HL-60/S4 (cell line): ENCODE measurements around the gene ATP7A.
"Not testable (repeated sequence)": the region's sequence is repeated elsewhere in the genome, so short reads cannot be mapped to it uniquely, and the experiment has no call there.

Source experiments
- in situ Hi-C: fragments of 300-500 bp; cut with MboI; formaldehyde crosslinking; loops from 2 replicates; pipeline ENCODE4 v1.14.3; 2022; ENCODE audit warnings: low sequenced_read_pairs

ATP7A gene

DNA sequence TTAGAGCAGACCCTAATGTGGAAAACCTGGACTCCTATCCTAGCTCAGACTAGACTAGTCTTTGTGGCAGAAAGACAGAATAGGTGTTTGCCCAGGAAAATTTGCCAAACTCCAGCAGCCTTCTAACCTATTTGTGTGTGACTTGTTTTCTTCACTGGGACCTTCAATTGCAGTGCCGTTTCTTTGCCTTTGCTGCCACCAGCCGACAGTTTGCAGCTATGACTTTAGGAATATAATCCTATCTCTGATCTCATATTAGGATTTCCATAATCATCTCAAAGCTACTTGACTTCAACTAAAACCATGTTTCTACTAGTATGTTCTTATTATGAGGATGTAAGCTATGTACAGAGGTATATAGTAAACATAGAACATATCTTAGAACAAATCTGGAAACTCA lies 119.2 kb downstream of the ATP7A start:
- in situ Hi-C loops = no loop called here

DNA sequence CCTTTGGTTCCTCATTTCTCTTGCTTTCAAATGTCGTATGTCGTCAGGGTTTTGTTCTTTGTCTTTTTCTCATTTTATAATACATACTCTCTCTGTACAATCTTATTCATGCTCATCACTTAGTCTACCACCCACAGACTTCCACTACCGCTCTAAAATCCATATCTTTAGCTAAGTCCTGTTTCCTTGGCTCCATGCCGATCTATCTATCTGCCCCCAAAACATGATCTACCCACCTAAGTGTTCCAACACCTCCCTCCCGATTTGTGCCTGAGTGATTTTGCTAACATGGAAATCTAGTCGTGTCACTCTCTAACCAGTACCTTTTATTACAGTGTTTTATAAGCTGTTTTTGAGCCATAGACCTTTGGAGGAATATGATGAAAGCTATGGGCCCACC lies 124.6 kb downstream of the ATP7A start:
- in situ Hi-C loops = no loop called here

DNA sequence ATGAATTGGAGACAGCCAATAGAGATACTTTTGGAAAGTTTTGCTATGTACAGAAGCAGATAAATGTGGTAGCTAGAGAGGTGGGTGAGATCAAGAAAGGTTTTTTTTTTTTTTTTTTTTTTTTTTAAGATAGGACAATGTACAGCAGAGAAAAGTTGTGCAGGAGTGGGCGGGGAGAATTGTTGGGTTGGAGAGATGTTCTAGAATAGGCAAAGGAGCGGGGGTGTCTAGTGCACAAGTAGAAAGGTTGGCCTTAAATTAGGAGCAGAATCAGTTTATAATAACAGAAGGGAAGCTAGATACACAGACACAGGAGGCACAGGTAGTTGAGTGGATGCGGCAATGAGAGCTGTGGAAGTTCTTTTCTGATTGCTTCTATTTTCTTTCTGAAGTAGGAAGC lies 127.4 kb downstream of the ATP7A start:
- in situ Hi-C loops = no loop called here

DNA sequence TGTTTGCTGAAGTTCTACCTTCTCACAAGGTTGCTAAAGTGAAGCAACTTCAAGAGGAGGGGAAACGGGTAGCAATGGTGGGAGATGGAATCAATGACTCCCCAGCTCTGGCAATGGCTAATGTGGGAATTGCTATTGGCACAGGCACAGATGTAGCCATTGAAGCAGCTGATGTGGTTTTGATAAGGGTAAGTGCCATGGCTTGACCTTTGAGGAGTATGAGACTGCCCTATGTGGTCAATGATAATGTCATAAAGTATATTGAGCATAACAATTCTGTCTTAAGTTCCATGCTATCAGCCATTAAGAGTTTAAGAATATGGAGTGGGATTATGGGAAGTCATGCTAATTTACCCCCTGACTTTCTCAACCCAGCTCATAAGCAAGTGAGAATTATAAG lies 132.1 kb downstream of the ATP7A start:
- in situ Hi-C loops = no loop called here

DNA sequence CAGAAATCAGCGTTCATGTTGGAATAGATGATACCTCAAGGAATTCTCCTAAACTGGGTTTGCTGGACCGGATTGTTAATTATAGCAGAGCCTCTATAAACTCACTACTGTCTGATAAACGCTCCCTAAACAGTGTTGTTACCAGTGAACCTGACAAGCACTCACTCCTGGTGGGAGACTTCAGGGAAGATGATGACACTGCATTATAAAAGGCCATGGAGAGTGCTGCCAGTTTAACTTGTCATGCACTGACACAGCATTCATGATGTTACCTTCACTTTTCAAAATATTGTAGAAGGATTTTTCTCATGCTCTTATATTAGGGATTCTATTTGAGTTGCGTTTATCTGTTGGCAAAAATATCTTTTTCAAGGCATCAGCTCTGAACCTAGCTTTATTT lies 135.9 kb downstream of the ATP7A start:
- in situ Hi-C loops = no loop called here

DNA sequence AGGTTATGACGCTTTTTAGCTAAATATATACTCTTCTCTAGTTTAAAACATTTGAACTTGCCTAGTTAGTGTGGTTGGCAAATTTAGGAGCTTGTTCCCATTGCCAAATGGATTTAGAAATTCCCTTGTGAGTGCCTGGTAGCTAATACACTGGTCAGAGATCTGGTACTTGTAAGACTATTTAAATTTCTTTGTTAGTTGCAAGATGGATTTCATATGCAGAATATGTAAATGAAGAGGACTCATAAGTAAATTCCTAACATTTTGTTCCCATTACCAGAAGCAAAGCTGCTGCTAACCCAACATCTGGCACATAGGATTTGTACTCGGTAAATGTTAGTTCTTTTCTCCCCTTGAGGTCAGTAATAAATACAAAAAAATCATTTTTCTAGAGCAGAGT lies 137.6 kb downstream of the ATP7A start:
- in situ Hi-C loops = no loop called here

DNA sequence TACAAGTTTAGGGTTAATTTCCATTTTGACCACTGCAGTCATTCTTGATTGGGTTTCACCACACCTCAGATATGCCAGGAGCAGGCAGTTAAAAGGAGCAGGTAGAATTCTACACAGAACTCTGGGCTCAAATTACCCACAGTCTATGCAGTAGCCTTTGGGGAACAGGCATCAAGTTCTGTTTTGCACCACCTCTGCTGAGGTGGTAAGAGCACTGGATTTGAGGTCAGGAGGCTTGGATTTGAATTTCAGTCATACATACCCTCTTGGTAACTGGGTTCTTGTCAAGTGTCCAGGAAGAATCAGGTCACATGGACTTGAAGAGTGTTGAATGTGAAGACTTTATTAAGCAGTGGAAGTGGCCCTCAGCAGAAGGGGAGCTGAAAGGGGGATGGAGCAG lies 153.2 kb downstream of the ATP7A start:
- in situ Hi-C loops = no loop called here

DNA sequence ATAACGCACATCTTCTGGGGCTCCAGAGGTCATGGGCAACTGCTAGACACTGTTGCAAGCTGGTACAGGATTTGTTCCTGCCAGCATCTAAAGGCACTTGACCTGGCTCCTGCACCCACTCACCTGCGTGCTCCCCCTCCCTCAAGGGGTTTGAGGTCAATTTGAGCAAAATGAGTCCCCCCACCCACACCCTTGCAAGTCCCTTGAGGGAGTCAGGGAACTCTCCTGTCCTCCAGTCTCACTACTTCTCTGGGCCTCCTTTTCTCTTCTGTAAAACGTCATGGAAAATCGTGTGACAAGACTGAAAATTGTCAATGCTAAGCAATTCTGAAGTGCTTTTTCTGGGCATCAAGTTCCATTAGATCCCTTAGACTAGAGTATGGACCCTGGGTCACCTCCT lies 153.7 kb downstream of the ATP7A start:
- in situ Hi-C loops = no loop called here

DNA sequence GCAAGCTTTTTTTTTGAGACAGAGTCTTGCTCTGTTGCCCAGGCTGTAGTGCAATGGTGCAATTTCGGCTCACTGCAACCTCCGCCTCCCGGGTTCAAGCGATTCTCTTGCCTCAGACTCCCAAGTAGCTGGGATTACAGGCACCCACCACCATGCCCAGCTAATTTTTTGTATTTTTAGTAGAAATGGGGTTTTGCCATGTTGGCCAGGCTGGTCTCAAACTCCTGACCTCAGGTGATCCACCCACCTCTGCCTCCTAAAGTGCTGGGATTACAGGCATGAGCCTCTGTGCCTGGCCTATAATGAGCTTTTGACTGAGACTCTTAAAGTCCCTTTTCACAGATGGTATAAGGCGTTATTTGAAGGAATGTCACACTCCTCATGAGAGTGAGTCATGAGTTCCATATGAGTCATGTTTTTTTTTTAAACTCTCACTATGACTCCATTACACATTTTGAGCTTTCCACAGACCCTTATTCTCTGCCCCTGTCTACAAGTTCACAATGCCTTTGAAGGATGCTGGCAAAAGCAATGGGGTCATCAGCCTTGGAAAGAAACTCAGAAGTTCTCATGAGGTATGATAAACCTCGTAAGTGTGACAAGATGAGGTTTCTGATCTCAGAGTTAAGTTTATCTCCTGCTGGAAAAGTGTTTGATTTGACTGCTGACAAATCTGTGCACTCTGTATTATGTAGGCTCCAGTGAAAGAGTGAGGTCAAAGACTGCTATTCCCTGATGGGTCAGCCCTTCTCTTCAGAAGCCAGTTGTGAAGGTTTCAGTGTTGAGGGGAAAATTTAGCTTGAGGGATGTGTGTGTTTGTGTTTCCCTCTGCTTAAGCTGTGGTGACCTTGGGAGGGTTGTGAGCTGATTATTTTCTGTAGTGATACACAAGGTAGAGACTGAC lies 154.5 kb downstream of the ATP7A start:
- in situ Hi-C loops = not testable (repeated sequence)

DNA sequence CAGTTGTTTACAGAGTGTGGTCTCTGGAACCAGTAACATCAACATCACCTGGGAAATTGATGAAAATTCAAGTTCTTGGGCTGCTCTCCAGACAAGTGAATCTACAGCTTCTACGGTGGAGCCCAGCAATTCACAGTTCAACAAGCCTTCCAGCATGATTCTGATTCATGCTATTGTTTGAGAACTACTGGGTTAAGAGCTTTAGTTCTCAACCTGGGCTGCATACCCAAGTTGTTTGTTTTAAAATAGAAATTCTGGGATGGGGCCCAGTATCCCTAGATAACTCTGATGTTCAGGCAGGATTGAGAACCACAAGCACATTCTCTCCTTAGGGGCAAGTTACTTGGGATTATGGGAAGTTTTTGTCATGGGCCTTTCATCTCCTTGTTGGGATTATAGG lies 155.6 kb downstream of the ATP7A start:
- in situ Hi-C loops = no loop called here

DNA sequence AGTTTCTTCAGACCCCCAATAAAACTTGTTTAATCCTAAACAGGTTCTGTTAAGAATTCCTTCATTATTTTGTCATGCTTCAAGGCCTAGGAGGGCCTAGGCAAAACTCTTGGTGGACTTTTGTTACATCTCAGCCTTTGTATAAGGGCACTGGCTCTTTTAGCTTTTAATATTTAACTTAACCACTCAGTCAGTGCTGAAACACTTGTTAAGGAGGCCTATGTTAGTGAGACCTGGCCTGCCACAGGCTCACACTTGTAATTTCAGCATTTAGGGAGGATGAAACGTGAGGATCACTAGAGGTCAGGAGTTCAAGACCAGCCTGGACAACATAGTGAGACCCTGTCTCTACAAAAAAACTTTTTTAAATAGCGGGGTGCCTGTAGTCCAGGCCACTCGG lies 160.8 kb downstream of the ATP7A start:
- in situ Hi-C loops = no loop called here

DNA sequence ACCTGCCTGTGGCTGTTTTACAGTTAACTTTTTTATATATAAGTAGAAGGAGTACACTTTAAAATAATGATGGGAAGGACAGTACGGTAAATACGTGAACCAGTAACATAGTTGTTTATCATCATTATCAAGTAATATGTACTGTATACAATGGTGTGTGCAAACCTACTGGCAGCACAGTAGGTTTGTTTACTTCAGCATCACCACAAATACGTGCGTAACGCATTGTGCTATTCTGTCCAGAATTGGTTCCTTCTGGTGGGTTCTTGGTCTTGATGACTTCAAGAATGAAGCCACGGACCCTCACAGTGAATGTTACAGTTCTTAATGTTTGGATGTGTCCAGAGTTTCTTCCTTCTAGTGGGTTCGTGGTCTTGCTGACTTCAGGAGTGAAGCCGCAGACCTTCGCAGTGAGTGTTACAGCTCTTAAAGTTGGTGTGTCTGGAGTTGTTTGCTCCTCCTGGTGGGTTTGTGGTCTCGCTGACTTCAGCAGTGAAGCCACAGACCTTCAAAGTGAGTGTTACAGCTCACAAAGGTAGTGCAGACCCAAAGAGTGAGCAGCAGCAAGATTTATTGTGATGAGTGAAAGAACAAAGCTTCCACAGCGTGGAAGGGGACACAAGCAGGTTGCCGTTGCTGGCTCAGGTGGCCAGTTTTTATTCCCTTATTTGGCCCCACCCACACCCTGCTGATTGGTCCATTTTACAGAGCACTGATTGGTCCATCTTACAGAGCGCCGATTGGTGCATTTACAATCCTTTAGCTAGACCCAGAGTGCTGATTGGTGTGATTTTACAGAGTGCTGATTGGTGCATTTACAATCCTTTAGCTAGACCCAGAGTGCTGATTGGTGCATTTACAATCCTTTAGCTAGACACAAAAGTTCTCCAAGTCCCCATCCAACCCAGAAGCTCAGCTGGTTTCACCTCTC lies 162.9 kb downstream of the ATP7A start:
- in situ Hi-C loops = not testable (repeated sequence)

DNA sequence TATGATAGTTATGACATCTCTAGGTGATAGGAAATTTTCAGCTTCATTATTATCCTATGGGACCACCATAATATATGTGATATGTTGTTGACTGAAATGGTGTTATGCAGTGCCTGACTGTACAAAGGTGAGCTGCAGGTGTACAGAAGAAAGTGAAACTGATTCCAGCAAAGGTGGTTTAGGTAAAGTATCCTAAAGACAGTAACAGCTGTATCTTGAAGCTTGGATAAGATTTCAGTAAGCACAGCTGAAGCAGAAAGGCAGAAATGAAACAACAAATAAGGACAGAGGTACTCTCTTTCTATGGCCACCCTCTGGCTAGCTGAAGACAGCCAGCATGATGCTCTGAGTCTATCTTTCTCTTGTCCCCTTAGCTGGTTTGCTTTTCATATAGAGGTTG lies 163.6 kb downstream of the ATP7A start:
- in situ Hi-C loops = no loop called here

DNA sequence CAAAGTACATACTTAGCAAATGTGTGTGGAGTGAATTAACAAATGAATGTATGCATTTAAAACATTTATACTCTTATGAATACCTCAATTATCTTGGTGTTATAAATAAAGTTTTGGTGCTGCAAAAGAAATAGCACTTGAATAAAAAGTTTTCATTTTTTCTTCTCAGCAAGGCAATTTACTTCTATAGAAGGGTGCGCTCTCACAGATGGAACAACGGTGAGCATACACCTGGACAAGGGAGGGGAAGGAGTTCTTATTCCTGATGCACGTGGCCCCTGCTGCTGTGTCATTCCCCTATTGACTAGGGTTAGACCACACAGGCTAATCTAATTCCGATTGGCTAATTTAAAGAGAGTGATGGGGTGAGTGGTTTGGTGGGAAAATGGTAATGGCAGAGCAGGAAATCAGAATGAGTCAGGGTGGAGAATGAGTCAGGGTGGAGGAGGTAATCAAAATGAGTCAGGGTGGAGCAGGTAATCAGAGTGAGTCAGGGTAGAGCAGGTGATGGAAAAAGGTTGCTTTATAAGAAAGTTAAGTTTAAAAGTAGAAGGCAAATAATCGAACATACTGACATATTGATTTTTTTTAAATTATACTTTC lies 165.4 kb downstream of the ATP7A start:
- in situ Hi-C loops = no loop called here

DNA sequence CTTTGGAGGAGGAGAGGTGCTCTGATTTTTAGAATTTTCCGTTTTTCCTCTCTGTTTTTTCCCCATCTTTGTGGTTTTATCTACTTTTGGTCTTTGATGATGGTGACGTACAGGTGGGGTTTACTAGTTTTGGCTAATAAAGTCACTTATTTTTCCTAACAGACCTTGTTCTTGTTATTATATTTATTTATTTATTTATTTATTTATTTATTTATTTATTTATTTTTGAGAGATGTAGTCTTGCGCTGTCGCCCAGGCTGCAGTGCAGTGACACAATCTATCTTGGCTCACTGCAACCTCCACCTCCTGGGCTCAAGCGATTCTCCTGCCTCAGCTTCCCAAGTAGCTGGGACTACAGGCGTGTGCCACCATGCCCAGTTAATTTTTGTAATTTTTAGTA lies 170.9 kb downstream of the ATP7A start:
- in situ Hi-C loops = not testable (repeated sequence)

DNA sequence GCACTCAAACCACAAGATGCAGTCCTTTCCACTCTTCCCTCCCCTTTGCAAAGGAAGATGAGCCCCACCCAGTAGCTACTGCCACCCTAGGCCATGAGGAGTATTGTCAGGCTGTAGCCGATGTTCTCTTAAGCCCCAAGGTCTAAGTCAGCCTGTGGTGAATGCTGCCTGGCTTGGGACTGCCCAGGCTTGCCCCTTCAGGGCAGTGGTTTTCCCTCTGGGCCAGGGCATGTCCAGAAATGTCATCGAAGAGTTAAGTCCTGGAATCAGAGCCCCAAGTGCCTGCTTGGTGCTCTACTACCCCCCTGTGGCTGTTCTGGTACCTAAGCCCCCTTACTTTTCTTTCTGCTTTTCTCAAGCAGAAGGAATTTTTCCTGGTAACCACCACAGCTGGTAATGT lies 181.8 kb downstream of the ATP7A start:
- in situ Hi-C loops = no loop called here

DNA sequence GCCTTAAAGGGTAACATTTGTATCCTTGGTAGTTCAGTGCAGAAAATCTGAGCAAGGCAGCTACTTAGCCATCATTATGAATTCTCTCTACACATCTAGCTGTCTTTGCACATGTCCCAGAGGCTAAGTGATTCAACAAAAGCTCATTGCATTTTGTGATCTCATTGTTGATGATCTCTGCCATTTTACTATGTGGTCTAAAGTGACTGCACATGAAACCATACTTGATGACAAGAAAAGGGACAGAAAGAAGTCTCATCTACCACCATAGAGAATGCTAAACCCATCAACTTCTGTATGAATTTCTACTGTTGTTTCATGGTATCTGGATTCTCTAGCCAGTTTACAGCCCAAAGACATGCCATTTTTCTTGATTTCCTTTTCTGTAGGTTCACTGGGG lies 187.6 kb downstream of the ATP7A start:
- in situ Hi-C loops = no loop called here
